Loucy (cell line): ENCODE results near the gene CNPY1.

Source experiments
- H2AFZ ChIP-seq: fragments of 200-600 bp; sonication (generic); 2 replicates; pipeline ENCODE4 v1.6.0; 2016; ENCODE audit warnings: antibody characterized with exemption, mild to moderate bottlenecking, low read length, moderate library complexity
- H3F3A ChIP-seq: fragments of 200-600 bp; 2 replicates; pipeline ENCODE4 v1.6.0; 2016; ENCODE audit warnings: antibody characterized with exemption, low read depth, mild to moderate bottlenecking
- H3K27me3 ChIP-seq: fragments of 200-600 bp; sonication (generic); 2 replicates; pipeline ENCODE4 v1.6.1; 2014; ENCODE audit warnings: low read length, mild to moderate bottlenecking; ENCODE audit not compliant: insufficient read depth, poor library complexity, severe bottlenecking
- H3K36me3 ChIP-seq: fragments of 200-600 bp; sonication (generic); 2 replicates; pipeline ENCODE4 v1.6.1; 2016; ENCODE audit warnings: low read length; ENCODE audit not compliant: insufficient read depth
- H3K4me1 ChIP-seq: fragments of 200-600 bp; sonication (generic); 2 replicates; pipeline ENCODE4 v1.5.1; 2014; ENCODE audit warnings: low read length, mild to moderate bottlenecking; ENCODE audit not compliant: insufficient read depth, poor library complexity, severe bottlenecking
- H3K4me2 ChIP-seq: fragments of 200-600 bp; sonication (generic); 2 replicates; pipeline ENCODE4 v1.6.0; 2014; ENCODE audit warnings: antibody characterized with exemption, low read length, low read depth, mild to moderate bottlenecking; ENCODE audit not compliant: poor library complexity, severe bottlenecking
- H3K4me3 ChIP-seq: fragments of 200-600 bp; sonication (generic); 2 replicates; pipeline ENCODE4 v1.5.1; 2014; ENCODE audit warnings: low read length, mild to moderate bottlenecking, mixed read lengths; ENCODE audit not compliant: poor library complexity, severe bottlenecking
- H3K79me2 ChIP-seq: fragments of 200-600 bp; sonication (generic); 2 replicates; pipeline ENCODE4 v1.6.1; 2014; ENCODE audit warnings: low read length; ENCODE audit not compliant: insufficient read depth
- H3K9ac ChIP-seq: fragments of 200-600 bp; sonication (generic); 2 replicates; pipeline ENCODE4 v1.6.0; 2014; ENCODE audit warnings: mild to moderate bottlenecking, low read depth, low read length, moderate library complexity; ENCODE audit not compliant: poor library complexity, severe bottlenecking
- H3K9me2 ChIP-seq: fragments of 200-600 bp; sonication (generic); replicated peaks from 2 replicates; pipeline ENCODE4 v1.6.1; 2016; ENCODE audit warnings: low read depth, low read length, mixed read lengths
- H3K9me3 ChIP-seq: fragments of 200-600 bp; sonication (generic); 2 replicates; pipeline ENCODE4 v1.6.1; 2014; ENCODE audit warnings: mild to moderate bottlenecking, antibody characterized with exemption, low read length, low read depth; ENCODE audit not compliant: insufficient read depth
- H4K20me1 ChIP-seq: fragments of 200-600 bp; sonication (generic); 2 replicates; pipeline ENCODE4 v1.6.0; 2014; ENCODE audit warnings: antibody characterized with exemption, low read length, mild to moderate bottlenecking; ENCODE audit not compliant: insufficient read depth, poor library complexity, severe bottlenecking
- EZH2phosphoT487 ChIP-seq: fragments of 200-600 bp; IDR thresholded peaks from 2 replicates; pipeline ENCODE4 v1.6.1; 2018; ENCODE audit warnings: antibody characterized with exemption, mild to moderate bottlenecking, moderate library complexity, borderline replicate concordance
- TF ChIP-seq, protein P1 (sequence below): fragments of 200-600 bp; sonication (generic); conservative IDR thresholded peaks from 2 replicates; pipeline ENCODE4 v1.5.1; 2014; ENCODE audit warnings: mild to moderate bottlenecking, antibody characterized with exemption, low read length

CNPY1 gene

DNA sequence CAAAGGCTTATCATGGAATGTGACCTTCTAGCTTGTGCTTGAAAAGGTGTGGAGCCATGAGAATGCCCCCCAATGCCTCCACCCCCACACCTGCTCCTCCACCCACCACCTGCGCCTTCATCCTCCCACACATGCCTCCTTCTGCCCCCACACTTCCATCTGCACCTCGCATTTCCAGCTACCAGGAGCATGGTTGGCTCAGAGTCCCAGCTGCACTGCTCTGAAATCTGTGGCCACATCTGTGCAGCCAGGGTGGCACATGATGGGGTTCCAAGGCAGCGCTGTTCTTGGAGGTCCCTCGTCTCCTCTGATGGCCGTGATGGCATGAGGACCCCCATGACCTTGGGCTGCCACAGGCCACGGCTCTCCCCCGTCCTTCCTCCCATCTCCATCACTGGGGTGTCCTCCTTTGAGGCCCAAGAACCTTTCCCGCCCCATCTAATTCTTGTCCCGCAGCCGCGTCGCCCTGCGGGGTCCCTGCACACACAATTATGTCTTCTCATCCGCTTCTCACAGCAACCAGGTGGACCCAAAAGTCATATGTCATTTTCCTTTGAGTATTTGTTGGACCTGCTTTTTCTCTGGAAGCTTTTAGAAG, 40.6 kb upstream of the CNPY1 start:
- Histone ChIP-seq H3K36me3 (no peaks in the 10 kb centered on the region), H2AFZ (no peak overlapping the region), H3K4me2 (no peak overlapping the region), H3K27me3 (no peaks in the 10 kb centered on the region), H3K79me2 (no peaks in the 10 kb centered on the region), H4K20me1 (no peaks in the 10 kb centered on the region), H3K9me2 (no peaks in the 10 kb centered on the region), H3K9me3 (no peaks in the 10 kb centered on the region), H3F3A (no peaks in the 10 kb centered on the region), H3K4me1 (peaks cover 26% of the 10 kb centered on the region), H3K9ac (no peak overlapping the region), H3K4me3 (no peak overlapping the region)
- TF ChIP-seq EZH2phosphoT487, result no peak
- TF ChIP-seq, protein P1, sequence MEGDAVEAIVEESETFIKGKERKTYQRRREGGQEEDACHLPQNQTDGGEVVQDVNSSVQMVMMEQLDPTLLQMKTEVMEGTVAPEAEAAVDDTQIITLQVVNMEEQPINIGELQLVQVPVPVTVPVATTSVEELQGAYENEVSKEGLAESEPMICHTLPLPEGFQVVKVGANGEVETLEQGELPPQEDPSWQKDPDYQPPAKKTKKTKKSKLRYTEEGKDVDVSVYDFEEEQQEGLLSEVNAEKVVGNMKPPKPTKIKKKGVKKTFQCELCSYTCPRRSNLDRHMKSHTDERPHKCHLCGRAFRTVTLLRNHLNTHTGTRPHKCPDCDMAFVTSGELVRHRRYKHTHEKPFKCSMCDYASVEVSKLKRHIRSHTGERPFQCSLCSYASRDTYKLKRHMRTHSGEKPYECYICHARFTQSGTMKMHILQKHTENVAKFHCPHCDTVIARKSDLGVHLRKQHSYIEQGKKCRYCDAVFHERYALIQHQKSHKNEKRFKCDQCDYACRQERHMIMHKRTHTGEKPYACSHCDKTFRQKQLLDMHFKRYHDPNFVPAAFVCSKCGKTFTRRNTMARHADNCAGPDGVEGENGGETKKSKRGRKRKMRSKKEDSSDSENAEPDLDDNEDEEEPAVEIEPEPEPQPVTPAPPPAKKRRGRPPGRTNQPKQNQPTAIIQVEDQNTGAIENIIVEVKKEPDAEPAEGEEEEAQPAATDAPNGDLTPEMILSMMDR, result no peak

DNA sequence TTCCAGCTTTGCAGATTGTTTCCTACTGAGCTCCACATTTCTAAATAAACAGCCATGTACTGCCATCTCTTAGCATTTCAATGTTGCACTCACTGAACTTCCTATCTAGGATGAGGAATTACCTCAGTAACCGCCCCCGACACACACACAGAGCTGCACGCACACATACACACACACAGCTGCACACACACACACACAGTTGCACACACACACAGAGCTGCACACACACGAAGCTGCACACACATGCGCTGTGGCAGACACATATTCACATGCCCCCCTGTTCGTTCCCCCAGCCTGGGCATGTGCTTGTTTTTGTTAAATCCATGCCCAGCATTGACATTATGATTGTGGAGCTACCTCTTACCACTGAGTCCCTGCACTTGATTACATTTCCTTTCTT, 39.6 kb upstream of the CNPY1 start:
- no peaks in the 10 kb centered on the region for H3K79me2 ChIP-seq
- peaks cover 16% of the 10 kb centered on the region for H3K4me1 ChIP-seq
- no peaks in the 10 kb centered on the region for H3K36me3 ChIP-seq
- no peak overlapping the region for H3K4me3 ChIP-seq
- H3K4me2 ChIP-seq, result no peak overlapping the region
- H2AFZ ChIP-seq, result no peak overlapping the region
- H4K20me1 ChIP-seq, result no peaks in the 10 kb centered on the region
- no peak overlapping the region for H3K9ac ChIP-seq
- H3K27me3 ChIP-seq, result no peaks in the 10 kb centered on the region
- no peaks in the 10 kb centered on the region for H3K9me2 ChIP-seq
- no peaks in the 10 kb centered on the region for H3K9me3 ChIP-seq
- no peaks in the 10 kb centered on the region for H3F3A ChIP-seq
- TF ChIP-seq, protein P1, result no peak
- TF ChIP-seq EZH2phosphoT487, result no peak

DNA sequence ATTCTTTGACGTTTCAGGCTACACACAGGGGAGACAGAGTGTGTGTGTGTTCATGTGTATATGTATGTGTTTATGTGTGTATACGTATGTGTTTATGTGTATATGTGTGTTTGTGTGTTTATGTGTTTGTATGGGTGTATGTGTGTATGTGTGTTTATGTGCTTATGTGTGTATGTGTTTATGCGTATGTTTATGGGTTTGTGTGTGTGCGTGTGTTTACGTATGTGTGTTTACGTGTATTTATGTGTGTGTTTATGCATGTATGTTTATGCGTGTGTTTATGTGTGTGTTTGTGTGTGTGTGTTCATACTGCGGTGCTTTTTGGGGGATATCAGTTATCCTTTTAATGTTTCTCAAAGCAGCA, 39.2 kb upstream of the CNPY1 start:
- no peaks in the 10 kb centered on the region for H3K36me3 ChIP-seq
- no peaks in the 10 kb centered on the region for H3K9me3 ChIP-seq
- H3K79me2 ChIP-seq, result no peaks in the 10 kb centered on the region
- H4K20me1 ChIP-seq, result no peaks in the 10 kb centered on the region
- H3K4me2 ChIP-seq, result no peak overlapping the region
- H2AFZ ChIP-seq, result no peak overlapping the region
- H3K9ac ChIP-seq, result no peak overlapping the region
- TF ChIP-seq EZH2phosphoT487, result no peak
- TF ChIP-seq, protein P1, result no peak
- H3K4me1 ChIP-seq, result peaks cover 12% of the 10 kb centered on the region
- H3K27me3 ChIP-seq, result no peaks in the 10 kb centered on the region
- no peaks in the 10 kb centered on the region for H3K9me2 ChIP-seq
- no peak overlapping the region for H3K4me3 ChIP-seq
- H3F3A ChIP-seq, result no peaks in the 10 kb centered on the region
